GM23338 (cell line): ENCODE results near the gene SMOC2. TPM values are rescaled to one million over a fixed set of nuclear protein-coding genes. Genes with fewer than 3 reads are reported as not detected.

ENCODE experiments used
- ATAC-seq: fragments of 200-7000 bp; cut with Tn5 transposase; 3 replicates; pipeline ENCODE4 v1.9.1; 2020
- DNase-seq: peaks from one replicate; pipeline ENCODE4 v3.0.0-alpha.2; 2015; ENCODE audit warnings: low spot score
- H2AFZ ChIP-seq: fragments of 200-600 bp; sonication (generic); 2 replicates; pipeline ENCODE4 v1.8.0; 2016; ENCODE audit warnings: antibody characterized with exemption, mild to moderate bottlenecking, moderate library complexity
- H3F3A ChIP-seq: fragments of 200-600 bp; sonication (generic); replicated peaks from 2 replicates; pipeline ENCODE4 v1.8.0; 2017; ENCODE audit warnings: antibody characterized with exemption, mixed run types, low read depth
- H3K27ac ChIP-seq: fragments of 200-600 bp; sonication (generic); 2 replicates; pipeline ENCODE4 v1.6.1; 2016; ENCODE audit warnings: low read depth
- H3K27me3 ChIP-seq: fragments of 200-600 bp; sonication (generic); 2 replicates; pipeline ENCODE4 v1.8.0; 2016; ENCODE audit warnings: mild to moderate bottlenecking, mixed run types, moderate library complexity; ENCODE audit not compliant: insufficient read depth
- H3K36me3 ChIP-seq: fragments of 200-600 bp; sonication (generic); 2 replicates; pipeline ENCODE4 v1.8.0; 2016; ENCODE audit warnings: mild to moderate bottlenecking; ENCODE audit not compliant: insufficient read depth
- H3K4me1 ChIP-seq: fragments of 200-600 bp; sonication (generic); 2 replicates; pipeline ENCODE4 v1.8.0; 2016; ENCODE audit warnings: mild to moderate bottlenecking, moderate library complexity; ENCODE audit not compliant: insufficient read depth
- H3K4me2 ChIP-seq: fragments of 200-600 bp; sonication (generic); 2 replicates; pipeline ENCODE4 v1.7.1; 2017; ENCODE audit warnings: mixed run types
- H3K4me3 ChIP-seq: fragments of 200-600 bp; sonication (generic); 2 replicates; pipeline ENCODE4 v1.6.1; 2016; ENCODE audit warnings: mixed run types
- H3K79me2 ChIP-seq: fragments of 200-600 bp; sonication (generic); replicated peaks from 2 replicates; pipeline ENCODE4 v1.8.0; 2017; ENCODE audit warnings: mild to moderate bottlenecking; ENCODE audit not compliant: insufficient read depth
- H3K9me2 ChIP-seq: fragments of 200-600 bp; sonication (generic); 2 replicates; pipeline ENCODE4 v1.8.0; 2017; ENCODE audit not compliant: insufficient read depth
- H4K20me1 ChIP-seq: fragments of 200-600 bp; sonication (generic); replicated peaks from 2 replicates; pipeline ENCODE4 v1.8.0; 2017; ENCODE audit warnings: mild to moderate bottlenecking; ENCODE audit not compliant: insufficient read depth
- H3K27ac Mint-ChIP-seq: 2 replicates; pipeline ENCODE4 v1.8.0; 2020; ENCODE audit warnings: inconsistent platforms, mild to moderate bottlenecking, moderate library complexity, mixed read lengths
- H3K27me3 Mint-ChIP-seq: 3 replicates; pipeline ENCODE4 v1.8.0; 2022; ENCODE audit warnings: low read depth, mild to moderate bottlenecking, moderate library complexity, mixed read lengths, inconsistent platforms; ENCODE audit not compliant: insufficient read depth, poor library complexity
- H3K36me3 Mint-ChIP-seq: 3 replicates; pipeline ENCODE4 v1.8.0; 2021; ENCODE audit warnings: low read depth, mild to moderate bottlenecking, inconsistent platforms, moderate library complexity, mixed read lengths
- H3K4me1 Mint-ChIP-seq: 3 replicates; pipeline ENCODE4 v1.8.0; 2020; ENCODE audit warnings: mild to moderate bottlenecking, inconsistent platforms, mixed read lengths
- H3K4me3 Mint-ChIP-seq: 3 replicates; pipeline ENCODE4 v1.8.0; 2021; ENCODE audit warnings: moderate library complexity, mild to moderate bottlenecking, inconsistent platforms, mixed read lengths
- H3K9me3 Mint-ChIP-seq: 3 replicates; pipeline ENCODE4 v1.8.0; 2020; ENCODE audit warnings: moderate library complexity, mild to moderate bottlenecking, inconsistent platforms, mixed read lengths
- CREB1 ChIP-seq: fragments of 250-450 bp; sonication (Bioruptor Pico); IDR thresholded peaks from 2 replicates; pipeline ENCODE4 v1.5.0; 2020; ENCODE audit warnings: low read depth, mild to moderate bottlenecking, moderate library complexity
- CTCF ChIP-seq, 2 experiments: fragments of 200-600 bp in 1 of 2; sonication (generic) in 1 of 2; conservative IDR thresholded peaks; 2 replicates each; pipeline versions ENCODE4 v1.5.1 to v1.6.1; 2016 to 2017; ENCODE audit warnings: antibody characterized with exemption in 2 of 2, low read depth in 2 of 2, mild to moderate bottlenecking in 2 of 2, moderate library complexity in 1 of 2
- ETS1 ChIP-seq: IDR thresholded peaks from 2 replicates; pipeline ENCODE4 v1.6.1; 2016; ENCODE audit warnings: antibody characterized with exemption
- EZH2 ChIP-seq: fragments of 200-600 bp; sonication (generic); IDR thresholded peaks from one replicate; pipeline ENCODE4 v1.8.0; 2017; ENCODE audit warnings: antibody characterized with exemption, mild to moderate bottlenecking, low read depth; ENCODE audit not compliant: unreplicated experiment
- EZH2phosphoT487 ChIP-seq: fragments of 200-600 bp; sonication (generic); IDR thresholded peaks from one replicate; pipeline ENCODE4 v1.8.1; 2018; ENCODE audit warnings: antibody characterized with exemption; ENCODE audit not compliant: unreplicated experiment
- JUNB ChIP-seq: IDR thresholded peaks from one replicate; pipeline ENCODE4 v1.6.1; 2016; ENCODE audit warnings: antibody characterized with exemption; ENCODE audit not compliant: unreplicated experiment
- NANOG ChIP-seq: IDR thresholded peaks from 2 replicates; pipeline ENCODE4 v1.6.1; 2016; ENCODE audit warnings: antibody characterized with exemption, borderline replicate concordance
- POLR2AphosphoS5 ChIP-seq: IDR thresholded peaks from 2 replicates; pipeline ENCODE4 v1.6.1; 2016; ENCODE audit warnings: antibody characterized with exemption, low read depth
- REST ChIP-seq: IDR thresholded peaks from one replicate; pipeline ENCODE4 v1.6.1; 2018; ENCODE audit warnings: antibody characterized with exemption; ENCODE audit not compliant: unreplicated experiment
- STAT1 ChIP-seq: IDR thresholded peaks from one replicate; pipeline ENCODE4 v1.6.1; 2016; ENCODE audit warnings: antibody characterized with exemption; ENCODE audit not compliant: unreplicated experiment
- ZNF114 ChIP-seq: fragments of 250-450 bp; sonication (Bioruptor Pico); IDR thresholded peaks from 2 replicates; pipeline ENCODE4 v1.5.0; 2020; ENCODE audit warnings: mild to moderate bottlenecking, moderate library complexity
- ZNF331 ChIP-seq: fragments of 250-450 bp; sonication (Bioruptor Pico); IDR thresholded peaks from 2 replicates; pipeline ENCODE4 v1.5.0; 2020; ENCODE audit warnings: low read depth, mild to moderate bottlenecking, moderate library complexity
- polyA plus RNA-seq: library from polyadenylated mRNA; unstranded; fragments of >200 nt; fragmentation: Nextera tagmentation; extraction: Ambion mirVana; gene quantifications from 2 replicates; pipeline ENCODE4 v1.2.1, GENCODE V29; 2016
- total RNA-seq: library from RNA; depleted of rRNA; stranded (reverse); fragments of >200 nt; shearing (Covaris generic); gene quantifications from 2 replicates; pipeline ENCODE4 v1.2.3, GENCODE V29; 2014
- TF ChIP-seq, protein P1 (sequence below): fragments of 250-450 bp; sonication (Bioruptor Pico); IDR thresholded peaks from 2 replicates; pipeline ENCODE4 v1.5.0; 2020; ENCODE audit warnings: mild to moderate bottlenecking, moderate library complexity

Gene SMOC2
- total and polyA plus RNA-seq, 2 experiments from 2014 or later, result 4.3 to 6.5 TPM

- H3F3A ChIP-seq, result no peaks in the 10 kb centered on the region
- Mint-ChIP-seq H3K9me3 (peaks cover 9% of the 10 kb centered on the region; the same call in 2 of the 3 replicates), H3K36me3 (peaks cover 8% of the 10 kb centered on the region), H3K4me1 (peaks cover 24% of the 10 kb centered on the region), H3K27me3 (peaks cover 6% of the 10 kb centered on the region), H3K4me3 (no peak overlapping the region), H3K27ac (no peak overlapping the region)
- TF ChIP-seq POLR2AphosphoS5, result no peak
- no peak for TF ChIP-seq ZNF114 (CRISPR knock-in tag)
- no peak for TF ChIP-seq ZNF331
- TF ChIP-seq, protein P1, sequence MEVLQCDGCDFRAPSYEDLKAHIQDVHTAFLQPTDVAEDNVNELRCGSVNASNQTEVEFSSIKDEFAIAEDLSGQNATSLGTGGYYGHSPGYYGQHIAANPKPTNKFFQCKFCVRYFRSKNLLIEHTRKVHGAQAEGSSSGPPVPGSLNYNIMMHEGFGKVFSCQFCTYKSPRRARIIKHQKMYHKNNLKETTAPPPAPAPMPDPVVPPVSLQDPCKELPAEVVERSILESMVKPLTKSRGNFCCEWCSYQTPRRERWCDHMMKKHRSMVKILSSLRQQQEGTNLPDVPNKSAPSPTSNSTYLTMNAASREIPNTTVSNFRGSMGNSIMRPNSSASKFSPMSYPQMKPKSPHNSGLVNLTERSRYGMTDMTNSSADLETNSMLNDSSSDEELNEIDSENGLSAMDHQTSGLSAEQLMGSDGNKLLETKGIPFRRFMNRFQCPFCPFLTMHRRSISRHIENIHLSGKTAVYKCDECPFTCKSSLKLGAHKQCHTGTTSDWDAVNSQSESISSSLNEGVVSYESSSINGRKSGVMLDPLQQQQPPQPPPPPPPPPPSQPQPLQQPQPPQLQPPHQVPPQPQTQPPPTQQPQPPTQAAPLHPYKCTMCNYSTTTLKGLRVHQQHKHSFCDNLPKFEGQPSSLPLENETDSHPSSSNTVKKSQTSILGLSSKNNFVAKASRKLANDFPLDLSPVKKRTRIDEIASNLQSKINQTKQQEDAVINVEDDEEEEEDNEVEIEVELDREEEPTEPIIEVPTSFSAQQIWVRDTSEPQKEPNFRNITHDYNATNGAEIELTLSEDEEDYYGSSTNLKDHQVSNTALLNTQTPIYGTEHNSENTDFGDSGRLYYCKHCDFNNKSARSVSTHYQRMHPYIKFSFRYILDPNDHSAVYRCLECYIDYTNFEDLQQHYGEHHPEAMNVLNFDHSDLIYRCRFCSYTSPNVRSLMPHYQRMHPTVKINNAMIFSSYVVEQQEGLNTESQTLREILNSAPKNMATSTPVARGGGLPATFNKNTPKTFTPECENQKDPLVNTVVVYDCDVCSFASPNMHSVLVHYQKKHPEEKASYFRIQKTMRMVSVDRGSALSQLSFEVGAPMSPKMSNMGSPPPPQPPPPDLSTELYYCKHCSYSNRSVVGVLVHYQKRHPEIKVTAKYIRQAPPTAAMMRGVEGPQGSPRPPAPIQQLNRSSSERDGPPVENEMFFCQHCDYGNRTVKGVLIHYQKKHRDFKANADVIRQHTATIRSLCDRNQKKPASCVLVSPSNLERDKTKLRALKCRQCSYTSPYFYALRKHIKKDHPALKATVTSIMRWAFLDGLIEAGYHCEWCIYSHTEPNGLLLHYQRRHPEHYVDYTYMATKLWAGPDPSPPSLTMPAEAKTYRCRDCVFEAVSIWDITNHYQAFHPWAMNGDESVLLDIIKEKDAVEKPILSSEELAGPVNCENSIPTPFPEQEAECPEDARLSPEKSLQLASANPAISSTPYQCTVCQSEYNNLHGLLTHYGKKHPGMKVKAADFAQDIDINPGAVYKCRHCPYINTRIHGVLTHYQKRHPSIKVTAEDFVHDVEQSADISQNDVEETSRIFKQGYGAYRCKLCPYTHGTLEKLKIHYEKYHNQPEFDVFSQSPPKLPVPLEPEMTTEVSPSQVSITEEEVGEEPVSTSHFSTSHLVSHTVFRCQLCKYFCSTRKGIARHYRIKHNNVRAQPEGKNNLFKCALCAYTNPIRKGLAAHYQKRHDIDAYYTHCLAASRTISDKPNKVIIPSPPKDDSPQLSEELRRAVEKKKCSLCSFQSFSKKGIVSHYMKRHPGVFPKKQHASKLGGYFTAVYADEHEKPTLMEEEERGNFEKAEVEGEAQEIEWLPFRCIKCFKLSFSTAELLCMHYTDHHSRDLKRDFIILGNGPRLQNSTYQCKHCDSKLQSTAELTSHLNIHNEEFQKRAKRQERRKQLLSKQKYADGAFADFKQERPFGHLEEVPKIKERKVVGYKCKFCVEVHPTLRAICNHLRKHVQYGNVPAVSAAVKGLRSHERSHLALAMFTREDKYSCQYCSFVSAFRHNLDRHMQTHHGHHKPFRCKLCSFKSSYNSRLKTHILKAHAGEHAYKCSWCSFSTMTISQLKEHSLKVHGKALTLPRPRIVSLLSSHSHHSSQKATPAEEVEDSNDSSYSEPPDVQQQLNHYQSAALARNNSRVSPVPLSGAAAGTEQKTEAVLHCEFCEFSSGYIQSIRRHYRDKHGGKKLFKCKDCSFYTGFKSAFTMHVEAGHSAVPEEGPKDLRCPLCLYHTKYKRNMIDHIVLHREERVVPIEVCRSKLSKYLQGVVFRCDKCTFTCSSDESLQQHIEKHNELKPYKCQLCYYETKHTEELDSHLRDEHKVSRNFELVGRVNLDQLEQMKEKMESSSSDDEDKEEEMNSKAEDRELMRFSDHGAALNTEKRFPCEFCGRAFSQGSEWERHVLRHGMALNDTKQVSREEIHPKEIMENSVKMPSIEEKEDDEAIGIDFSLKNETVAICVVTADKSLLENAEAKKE (CRISPR knock-in tag), result no peak
- no peak for TF ChIP-seq STAT1
- no peak for TF ChIP-seq EZH2
- TF ChIP-seq CREB1, result no peak
- TF ChIP-seq REST, result no peak
- TF ChIP-seq EZH2phosphoT487, result no peak
- no peak for TF ChIP-seq ETS1
- no peak for TF ChIP-seq NANOG
- no peak for TF ChIP-seq CTCF (conservative IDR thresholded peaks at IDR 0.05; ENCODE audit: low read depth in 2 of 2)
- no peak for TF ChIP-seq JUNB
- no peak overlapping the region for H2AFZ ChIP-seq
- H3K4me1 ChIP-seq, result peaks cover 6% of the 10 kb centered on the region
- no peaks in the 10 kb centered on the region for H3K27me3 ChIP-seq
- no peak for DNase-seq
- H4K20me1 ChIP-seq, result no peaks in the 10 kb centered on the region
- ATAC-seq, result no peak
- no peaks in the 10 kb centered on the region for H3K36me3 ChIP-seq
- H3K4me3 ChIP-seq, result no peak overlapping the region
- no peaks in the 10 kb centered on the region for H3K79me2 ChIP-seq
- H3K4me2 ChIP-seq, result no peak overlapping the region
- H3K27ac ChIP-seq, result no peak overlapping the region
- no peaks in the 10 kb centered on the region for H3K9me2 ChIP-seq
Measured at GRCh38 chr6:168631564-168631963, 190.6 kb downstream of the SMOC2 start.
